PFSK-1 (cell line): Measurements from ENCODE around the gene TDRD3.

Experiments used
- FOXP2 ChIP-seq: optimal IDR thresholded peaks from 2 replicates; pipeline ENCODE3; 2011; ENCODE audit warnings: borderline replicate concordance, control low read depth, inconsistent platforms; ENCODE audit not compliant: insufficient read depth; ENCODE audit errors: extremely low read length, extremely low read depth
- TAF1 ChIP-seq: IDR thresholded peaks from 2 replicates; pipeline ENCODE4 v1.6.1; 2012; ENCODE audit warnings: low read length, control low read depth, borderline replicate concordance; ENCODE audit not compliant: insufficient read depth

GRCh38 chr13:60396783-60397703 is at the start of gene TDRD3:
- TF ChIP-seq TAF1 (peak; percentile 11; the same call in 1 of the 2 replicates), FOXP2 (no peak)
